A673 (cell line): Measurements from ENCODE around the gene DUS3L.

Source experiments
- EZH2 ChIP-seq: fragments of 200-600 bp; sonication (generic); IDR thresholded peaks from 2 replicates; pipeline ENCODE4 v1.6.1; 2017; ENCODE audit warnings: borderline replicate concordance, low read depth, mild to moderate bottlenecking, mixed read lengths, antibody characterized with exemption, low read length; ENCODE audit not compliant: poor library complexity, severe bottlenecking
- TF ChIP-seq, protein P1 (sequence below): fragments of 300-800, 200-600 bp; sonication (generic); conservative IDR thresholded peaks from 2 replicates; pipeline ENCODE4 v1.5.1; 2017; ENCODE audit warnings: low read depth, mild to moderate bottlenecking, antibody characterized with exemption, low read length, moderate library complexity, mixed read lengths

DNA sequence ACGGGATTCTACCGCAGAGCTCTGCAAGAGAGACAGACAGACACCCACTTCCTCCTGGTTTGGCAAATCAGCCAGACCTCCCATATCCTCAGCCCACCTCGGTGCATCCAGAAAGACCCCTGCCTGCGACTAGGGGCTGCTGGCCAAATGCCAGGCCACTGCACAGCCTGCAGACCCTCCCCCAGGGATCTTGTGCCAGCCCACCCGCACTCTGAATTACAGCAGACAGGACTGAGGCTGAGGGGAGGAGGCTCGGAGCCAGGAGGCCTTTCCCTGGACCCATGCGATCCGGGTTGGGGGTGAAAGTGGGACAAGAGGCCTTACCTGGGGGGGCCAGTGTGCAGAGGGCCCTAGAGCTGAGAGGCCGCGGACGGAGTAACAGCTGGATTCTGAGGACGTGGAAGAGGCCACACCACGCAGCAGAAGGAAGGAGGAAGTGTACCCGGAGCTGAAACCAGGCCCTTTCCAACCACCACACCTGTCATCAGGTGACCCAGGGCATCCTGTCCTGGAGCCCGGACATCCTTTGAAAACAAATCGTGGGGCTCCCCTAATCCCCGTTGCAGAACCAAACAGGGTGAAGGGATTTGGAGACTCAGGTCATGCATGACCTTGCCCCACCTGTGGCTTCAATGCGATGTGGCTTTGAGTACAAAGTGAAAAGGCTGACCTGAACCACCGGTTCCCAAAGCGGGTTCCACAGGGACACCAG lies 47.5 kb upstream of the DUS3L start:
- TF ChIP-seq, protein P1, sequence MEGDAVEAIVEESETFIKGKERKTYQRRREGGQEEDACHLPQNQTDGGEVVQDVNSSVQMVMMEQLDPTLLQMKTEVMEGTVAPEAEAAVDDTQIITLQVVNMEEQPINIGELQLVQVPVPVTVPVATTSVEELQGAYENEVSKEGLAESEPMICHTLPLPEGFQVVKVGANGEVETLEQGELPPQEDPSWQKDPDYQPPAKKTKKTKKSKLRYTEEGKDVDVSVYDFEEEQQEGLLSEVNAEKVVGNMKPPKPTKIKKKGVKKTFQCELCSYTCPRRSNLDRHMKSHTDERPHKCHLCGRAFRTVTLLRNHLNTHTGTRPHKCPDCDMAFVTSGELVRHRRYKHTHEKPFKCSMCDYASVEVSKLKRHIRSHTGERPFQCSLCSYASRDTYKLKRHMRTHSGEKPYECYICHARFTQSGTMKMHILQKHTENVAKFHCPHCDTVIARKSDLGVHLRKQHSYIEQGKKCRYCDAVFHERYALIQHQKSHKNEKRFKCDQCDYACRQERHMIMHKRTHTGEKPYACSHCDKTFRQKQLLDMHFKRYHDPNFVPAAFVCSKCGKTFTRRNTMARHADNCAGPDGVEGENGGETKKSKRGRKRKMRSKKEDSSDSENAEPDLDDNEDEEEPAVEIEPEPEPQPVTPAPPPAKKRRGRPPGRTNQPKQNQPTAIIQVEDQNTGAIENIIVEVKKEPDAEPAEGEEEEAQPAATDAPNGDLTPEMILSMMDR = no peak
- TF ChIP-seq EZH2 = no peak
